GM20431 (cell line): Measurements from ENCODE around the gene COL4A2.

Source experiments
- in situ Hi-C: fragments of 300-500 bp; cut with MseI, MboI; formaldehyde crosslinking; loops from one replicate; pipeline ENCODE4 v1.15.0; 2020; ENCODE audit warnings: low sequenced_read_pairs; ENCODE audit not compliant: unreplicated experiment

COL4A2 gene

GRCh38 chr13:110498327-110498726, 191.2 kb downstream of the COL4A2 start:
- in situ Hi-C loops: no loop called here

DNA sequence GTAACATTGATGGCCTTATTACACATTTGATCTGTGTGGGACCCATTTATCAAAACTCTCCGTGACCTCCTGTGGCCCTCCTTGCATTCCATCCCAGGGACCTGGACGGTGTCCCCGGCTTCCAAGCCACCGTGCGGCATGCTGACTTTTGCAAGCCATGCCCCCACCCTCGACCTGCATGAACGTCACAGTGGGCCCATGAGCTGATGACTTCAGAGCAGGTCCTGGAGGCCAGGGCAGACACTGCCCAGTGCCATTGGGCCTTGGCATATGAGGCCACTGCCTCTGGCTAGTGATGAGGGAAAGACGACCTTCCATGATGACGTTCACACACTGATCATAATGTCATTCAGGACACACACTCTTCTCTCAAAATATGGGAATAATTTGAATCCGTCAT, 191.7 kb downstream of the COL4A2 start:
- in situ Hi-C loops: no loop called here

DNA sequence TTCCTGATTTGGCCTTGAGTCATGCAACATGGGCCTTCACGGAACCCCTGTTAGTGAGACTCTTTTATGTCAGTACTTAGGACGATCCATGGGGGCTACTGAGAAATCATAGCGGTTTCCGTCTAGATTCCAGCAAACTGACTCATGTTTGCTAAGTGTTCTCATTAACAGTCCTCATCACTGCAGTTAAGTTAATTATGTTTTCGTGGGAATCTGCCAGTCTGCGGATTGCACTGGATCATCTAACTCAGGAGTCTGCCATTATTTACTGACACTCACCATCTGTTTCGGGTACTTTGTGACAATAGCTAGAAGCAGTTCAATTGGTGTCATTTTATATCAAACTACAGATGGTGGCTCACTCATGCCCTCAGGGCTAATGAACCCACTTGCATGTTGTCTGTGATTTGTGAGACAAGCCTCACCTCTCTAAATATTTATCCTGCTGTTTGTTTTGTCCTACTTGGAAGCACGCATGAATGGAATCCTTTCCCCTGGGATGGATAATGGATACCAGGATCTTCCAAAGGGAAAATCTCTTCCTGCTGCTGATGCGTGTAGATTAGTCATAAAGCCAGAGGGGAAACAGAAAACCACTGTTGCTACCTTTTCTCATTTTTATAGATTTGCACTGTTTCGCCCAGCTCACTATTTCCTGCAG, 192.7 kb downstream of the COL4A2 start:
- in situ Hi-C loops: no loop called here

DNA sequence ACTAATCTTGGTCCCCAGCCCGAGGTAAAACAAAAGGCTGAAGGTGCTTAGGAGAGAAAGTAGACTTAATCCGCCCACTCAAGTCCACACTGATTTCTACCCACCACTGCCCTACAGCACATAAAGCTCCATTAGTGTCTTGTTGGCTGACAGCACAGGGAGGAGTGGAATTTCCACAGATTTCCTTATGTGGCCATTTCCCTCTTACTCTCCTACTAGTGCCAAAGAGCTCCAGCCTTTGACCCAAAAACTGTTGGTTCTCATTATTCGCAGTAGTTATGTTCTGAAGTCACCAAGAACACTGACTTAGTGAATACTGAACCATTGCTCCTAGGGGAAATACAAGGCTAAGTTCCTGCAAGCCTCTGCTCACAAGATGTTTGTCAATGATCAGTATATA, 193.3 kb downstream of the COL4A2 start:
- in situ Hi-C loops: no loop called here

GRCh38 chr13:110501188-110501587, 194.1 kb downstream of the COL4A2 start:
- in situ Hi-C loops: no loop called here

DNA sequence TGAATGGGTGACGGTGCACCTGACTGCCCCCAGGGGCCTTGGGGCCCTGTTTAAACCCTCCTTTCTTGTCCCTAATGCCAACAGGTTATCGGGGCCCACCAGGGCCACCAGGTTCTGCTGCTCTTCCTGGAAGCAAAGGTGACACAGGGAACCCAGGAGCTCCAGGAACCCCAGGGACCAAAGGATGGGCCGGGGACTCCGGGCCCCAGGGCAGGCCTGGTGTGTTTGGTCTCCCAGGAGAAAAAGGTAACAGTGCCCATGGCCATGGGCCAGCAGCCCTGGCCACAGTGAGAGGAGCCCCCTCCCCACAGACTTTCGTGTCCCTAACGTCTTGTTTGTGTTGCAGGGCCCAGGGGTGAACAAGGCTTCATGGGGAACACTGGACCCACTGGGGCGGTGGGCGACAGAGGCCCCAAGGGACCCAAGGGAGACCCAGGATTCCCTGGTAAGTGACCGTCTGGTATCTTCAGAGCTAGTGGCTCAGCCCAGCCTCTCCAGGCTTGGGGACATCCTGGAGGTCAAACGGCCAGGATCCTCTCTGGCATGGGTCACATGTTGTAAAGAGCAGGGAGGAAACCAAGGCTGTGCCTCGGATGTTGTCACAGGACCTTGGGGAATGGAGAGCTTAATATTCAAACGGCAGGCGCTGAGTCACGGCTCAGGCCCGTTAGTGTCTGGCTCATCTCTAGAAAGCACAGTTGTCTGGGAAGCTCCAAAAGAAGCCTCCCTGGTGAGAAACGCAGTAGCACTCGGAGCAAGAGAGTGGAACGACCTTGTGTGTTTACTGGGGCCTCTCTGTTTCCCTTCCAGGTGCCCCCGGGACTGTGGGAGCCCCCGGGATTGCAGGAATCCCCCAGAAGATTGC, 196.2 kb downstream of the COL4A2 start:
- in situ Hi-C loops: no loop called here

GRCh38 chr13:110503979-110504499, 197.0 kb downstream of the COL4A2 start:
- in situ Hi-C loops: no loop called here

GRCh38 chr13:110505594-110505993, 198.5 kb downstream of the COL4A2 start:
- in situ Hi-C loops: no loop called here

- in situ Hi-C loops: no loop called here
Observed at GRCh38 chr13:110506396-110506795, 199.3 kb downstream of the COL4A2 start.

- in situ Hi-C loops: no loop called here
Observed at GRCh38 chr13:110506859-110507566, 199.9 kb downstream of the COL4A2 start.

DNA sequence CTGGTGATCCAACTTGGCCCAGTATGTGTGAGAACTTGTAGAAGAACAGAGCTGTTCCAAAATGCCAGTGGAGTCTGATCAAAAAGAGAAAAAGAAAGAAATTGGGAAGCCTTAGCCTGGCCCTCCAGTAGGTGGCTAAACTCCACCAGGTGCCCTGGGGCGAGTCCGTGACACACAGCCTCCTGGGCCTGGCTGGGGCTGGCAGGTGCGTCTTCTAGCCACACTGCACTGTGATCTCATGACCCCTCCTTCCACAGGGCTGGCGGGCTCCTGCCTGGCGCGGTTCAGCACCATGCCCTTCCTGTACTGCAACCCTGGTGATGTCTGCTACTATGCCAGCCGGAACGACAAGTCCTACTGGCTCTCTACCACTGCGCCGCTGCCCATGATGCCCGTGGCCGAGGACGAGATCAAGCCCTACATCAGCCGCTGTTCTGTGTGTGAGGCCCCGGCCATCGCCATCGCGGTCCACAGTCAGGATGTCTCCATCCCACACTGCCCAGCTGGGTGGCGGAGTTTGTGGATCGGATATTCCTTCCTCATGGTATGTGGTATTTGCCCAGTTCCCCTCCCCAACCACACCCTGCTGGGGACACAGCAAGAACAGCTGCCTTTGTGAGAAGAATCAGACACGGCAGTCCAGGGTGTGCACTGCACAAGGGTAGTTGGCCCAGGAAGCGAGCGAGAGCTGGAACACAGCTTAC, 200.7 kb downstream of the COL4A2 start:
- in situ Hi-C loops: no loop called here

DNA sequence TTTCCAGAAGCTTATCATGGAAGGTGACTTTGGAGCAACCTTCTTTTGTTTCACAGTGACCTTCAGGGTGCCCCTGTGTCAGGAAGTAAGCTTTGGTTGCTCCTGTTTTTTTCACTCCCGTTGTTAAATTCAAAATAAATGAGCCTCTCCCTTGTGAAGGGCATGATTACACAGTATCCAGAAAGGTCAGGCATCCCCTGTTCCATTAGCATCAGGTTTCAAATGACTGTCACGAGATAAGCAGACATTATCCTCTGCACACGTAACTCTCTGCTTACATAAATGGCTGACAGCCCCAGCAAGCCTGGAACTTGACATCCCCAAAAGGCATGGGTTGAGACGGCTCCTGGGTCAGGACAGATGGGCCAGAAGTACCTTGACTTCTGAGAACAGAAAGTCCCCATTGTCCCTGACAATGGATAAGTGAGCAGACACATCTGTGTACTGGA, 202.4 kb downstream of the COL4A2 start:
- in situ Hi-C loops: no loop called here

DNA sequence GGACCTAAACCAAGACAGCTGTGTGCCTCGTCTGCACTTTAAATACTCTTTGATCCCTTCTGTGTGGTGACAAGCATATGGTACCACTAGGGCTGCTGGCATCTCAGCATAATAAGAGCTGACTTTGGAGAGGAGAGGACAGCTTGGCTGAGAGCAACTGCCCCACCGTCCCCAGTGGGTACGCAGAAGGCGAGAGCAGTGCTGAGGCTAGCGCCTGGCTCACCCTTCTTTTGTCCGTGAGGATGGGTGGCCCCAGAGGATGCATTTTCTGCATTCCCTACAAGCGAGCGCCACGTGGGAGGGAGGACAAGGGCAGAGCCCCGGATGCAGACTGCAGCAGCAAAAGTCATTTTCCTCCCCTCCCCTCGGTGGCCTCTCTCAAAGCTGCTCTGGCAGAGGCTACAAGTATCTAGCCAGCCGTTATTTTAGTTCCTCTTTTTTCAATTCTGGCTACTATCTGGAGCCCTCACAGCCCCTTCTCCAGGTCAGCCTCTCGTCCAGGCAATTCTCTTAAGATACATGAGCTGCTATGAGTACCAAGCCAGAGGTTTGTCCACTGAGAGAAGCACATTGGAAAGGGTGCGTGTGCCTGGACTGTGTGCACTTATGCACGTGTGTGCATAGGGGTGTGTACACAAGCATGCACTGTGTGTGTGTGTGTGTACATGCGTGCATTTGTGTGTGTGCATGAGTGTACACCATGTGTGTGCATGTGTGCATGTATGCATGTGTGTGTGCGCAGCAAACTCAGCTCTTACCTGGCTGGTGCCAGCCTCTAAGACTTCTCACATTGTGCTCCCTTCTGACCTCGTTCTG, 203.1 kb downstream of the COL4A2 start:
- in situ Hi-C loops: no loop called here

GRCh38 chr13:110511509-110512181, 204.6 kb downstream of the COL4A2 start:
- in situ Hi-C loops: no loop called here

DNA sequence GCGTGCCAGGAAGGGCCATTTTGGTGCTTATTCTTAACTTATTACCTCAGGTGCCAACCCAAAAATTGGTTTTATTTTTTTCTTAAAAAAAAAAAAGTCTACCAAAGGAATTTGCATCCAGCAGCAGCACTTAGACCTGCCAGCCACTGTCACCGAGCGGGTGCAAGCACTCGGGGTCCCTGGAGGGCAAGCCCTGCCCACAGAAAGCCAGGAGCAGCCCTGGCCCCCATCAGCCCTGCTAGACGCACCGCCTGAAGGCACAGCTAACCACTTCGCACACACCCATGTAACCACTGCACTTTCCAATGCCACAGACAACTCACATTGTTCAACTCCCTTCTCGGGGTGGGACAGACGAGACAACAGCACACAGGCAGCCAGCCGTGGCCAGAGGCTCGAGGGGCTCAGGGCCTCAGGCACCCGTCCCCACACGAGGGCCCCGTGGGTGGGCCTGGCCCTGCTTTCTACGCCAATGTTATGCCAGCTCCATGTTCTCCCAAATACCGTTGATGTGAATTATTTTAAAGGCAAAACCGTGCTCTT, 205.2 kb downstream of the COL4A2 start:
- in situ Hi-C loops: no loop called here

DNA sequence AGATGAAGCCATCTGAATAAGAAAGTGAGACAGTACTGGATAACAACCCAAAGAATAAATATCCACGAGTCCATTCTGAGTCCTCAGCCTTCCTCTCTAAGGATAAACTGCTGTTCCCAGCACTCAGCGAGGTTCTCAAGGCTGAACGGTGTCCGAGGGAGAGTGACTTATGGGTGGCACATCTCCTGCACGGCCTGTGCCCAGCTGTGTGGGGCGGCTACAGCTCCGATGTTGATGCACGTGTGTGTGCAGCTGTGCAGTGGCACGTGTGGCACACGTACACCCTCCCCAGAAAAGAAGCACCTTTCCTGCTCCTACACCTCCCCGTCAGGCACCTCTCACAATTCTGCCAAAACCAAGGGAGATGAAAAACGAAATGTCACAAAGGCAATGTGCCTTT, 209.4 kb downstream of the COL4A2 start:
- in situ Hi-C loops: no loop called here

GRCh38 chr13:110517505-110518225, 210.6 kb downstream of the COL4A2 start:
- in situ Hi-C loops: no loop called here

GRCh38 chr13:110518226-110518525, 211.1 kb downstream of the COL4A2 start:
- in situ Hi-C loops: no loop called here
